Measurements from ENCODE around the gene SLC22A23.

SLC22A23 gene

GRCh38 chr6:3329393-3330051 lies 127.3 kb downstream of the SLC22A23 start:
- DNase-seq: no peak

GRCh38 chr6:3328796-3329195 lies 128.1 kb downstream of the SLC22A23 start:
- DNase-seq: no peak

- DNase-seq: no peak
Measured at GRCh38 chr6:3328145-3328544, 128.7 kb downstream of the SLC22A23 start.

- no peak for DNase-seq
Measured at GRCh38 chr6:3327403-3327802, 129.4 kb downstream of the SLC22A23 start.

GRCh38 chr6:3326981-3327380 lies 129.9 kb downstream of the SLC22A23 start:
- no peak for DNase-seq

- no peak for DNase-seq
Measured at GRCh38 chr6:3326184-3326971, 130.5 kb downstream of the SLC22A23 start.

- peak; percentile 40 for DNase-seq
Measured at GRCh38 chr6:3325210-3325609, 131.6 kb downstream of the SLC22A23 start.

GRCh38 chr6:3324262-3324942 lies 132.4 kb downstream of the SLC22A23 start:
- no peak for DNase-seq

- no peak for DNase-seq
Measured at GRCh38 chr6:3323696-3324261, 133.1 kb downstream of the SLC22A23 start.

GRCh38 chr6:3323148-3323547 lies 133.7 kb downstream of the SLC22A23 start:
- DNase-seq: no peak

GRCh38 chr6:3322366-3322890 lies 134.4 kb downstream of the SLC22A23 start:
- DNase-seq: no peak

GRCh38 chr6:3321875-3322274 lies 135.0 kb downstream of the SLC22A23 start:
- no peak for DNase-seq

- DNase-seq: no peak
Measured at GRCh38 chr6:3321042-3321441, 135.8 kb downstream of the SLC22A23 start.

- DNase-seq: peak; percentile 42
Measured at GRCh38 chr6:3320238-3320811, 136.5 kb downstream of the SLC22A23 start.

GRCh38 chr6:3319610-3320200 lies 137.1 kb downstream of the SLC22A23 start:
- DNase-seq: no peak

- no peak for DNase-seq
Measured at GRCh38 chr6:3318821-3319540, 137.9 kb downstream of the SLC22A23 start.

- DNase-seq: no peak
Measured at GRCh38 chr6:3318226-3318625, 138.6 kb downstream of the SLC22A23 start.

GRCh38 chr6:3317741-3318211 lies 139.1 kb downstream of the SLC22A23 start:
- no peak for DNase-seq

- no peak for DNase-seq
Measured at GRCh38 chr6:3316818-3317217, 140.0 kb downstream of the SLC22A23 start.

- no peak for DNase-seq
Measured at GRCh38 chr6:3316331-3316730, 140.5 kb downstream of the SLC22A23 start.

- DNase-seq: no peak
Measured at GRCh38 chr6:3315841-3316240, 141.0 kb downstream of the SLC22A23 start.

Data from NCI-H2171 (cell line).